DOHH2 (cell line): Measurements from ENCODE around the gene ACKR3.

Source experiments
- H3F3A ChIP-seq: fragments of 200-600 bp; sonication (generic), shearing (Covaris generic); 2 replicates; pipeline ENCODE4 v1.6.0; 2016; ENCODE audit warnings: antibody characterized with exemption, mild to moderate bottlenecking; ENCODE audit not compliant: control insufficient read depth, insufficient read depth
- H3K27ac ChIP-seq: fragments of 200-600 bp; sonication (generic); 2 replicates; pipeline ENCODE4 v1.5.1; 2014; ENCODE audit warnings: low read depth, mild to moderate bottlenecking, low read length, moderate library complexity
- H3K27me3 ChIP-seq: fragments of 200-600 bp; sonication (generic); 2 replicates; pipeline ENCODE4 v1.6.1; 2014; ENCODE audit warnings: mild to moderate bottlenecking, low read length, mixed read lengths; ENCODE audit not compliant: control insufficient read depth
- H3K36me3 ChIP-seq: fragments of 200-600 bp; sonication (generic); 2 replicates; pipeline ENCODE4 v1.6.1; 2014; ENCODE audit warnings: mild to moderate bottlenecking, low read length, moderate library complexity, mixed read lengths; ENCODE audit not compliant: control insufficient read depth
- H3K4me1 ChIP-seq: fragments of 200-600 bp; sonication (generic); 2 replicates; pipeline ENCODE4 v1.6.1; 2014; ENCODE audit warnings: mild to moderate bottlenecking, low read length, mixed read lengths; ENCODE audit not compliant: control insufficient read depth
- H3K4me2 ChIP-seq: fragments of 200-600 bp; sonication (generic); 2 replicates; pipeline ENCODE4 v1.6.0; 2014; ENCODE audit warnings: mild to moderate bottlenecking, low read length, moderate library complexity
- H3K4me3 ChIP-seq: fragments of 200-600 bp; sonication (generic); 2 replicates; pipeline ENCODE4 v1.5.1; 2014; ENCODE audit warnings: mild to moderate bottlenecking, low read length, mixed read lengths
- H3K79me2 ChIP-seq: fragments of 200-600 bp; sonication (generic); 2 replicates; pipeline ENCODE4 v1.6.1; 2014; ENCODE audit warnings: mild to moderate bottlenecking, low read length, mixed read lengths; ENCODE audit not compliant: control insufficient read depth
- H3K9me2 ChIP-seq: fragments of 200-600 bp; sonication (generic); replicated peaks from 2 replicates; pipeline ENCODE4 v1.6.1; 2014; ENCODE audit warnings: mild to moderate bottlenecking, low read length, mixed read lengths; ENCODE audit not compliant: control insufficient read depth
- H3K9me3 ChIP-seq: fragments of 200-600 bp; sonication (generic); 2 replicates; pipeline ENCODE4 v1.6.1; 2014; ENCODE audit warnings: antibody characterized with exemption, low read length, mixed read lengths; ENCODE audit not compliant: control insufficient read depth, insufficient read depth
- H4K20me1 ChIP-seq: fragments of 200-600 bp; sonication (generic); 2 replicates; pipeline ENCODE4 v1.6.0; 2014; ENCODE audit warnings: low read depth, mild to moderate bottlenecking, antibody characterized with exemption, low read length, moderate library complexity; ENCODE audit not compliant: control insufficient read depth, insufficient read depth
- CTCF ChIP-seq: fragments of 200-600 bp; sonication (generic); IDR thresholded peaks from one replicate; pipeline ENCODE4 v1.5.1; 2014; ENCODE audit warnings: antibody characterized with exemption, mild to moderate bottlenecking, low read depth, low read length; ENCODE audit not compliant: poor library complexity, severe bottlenecking
- EZH2phosphoT487 ChIP-seq: fragments of 200-600 bp; sonication (generic); IDR thresholded peaks from 2 replicates; pipeline ENCODE4 v1.6.1; 2017; ENCODE audit warnings: borderline replicate concordance, mild to moderate bottlenecking, antibody characterized with exemption, low read length, moderate library complexity, mixed read lengths

ACKR3 gene

GRCh38 chr2:236572482-236572881 lies 2.9 kb downstream of the ACKR3 start:
- Histone ChIP-seq H3K4me3 (no peak overlapping the region), H3K4me2 (no peak overlapping the region), H4K20me1 (no peaks in the 10 kb centered on the region; the same call in 1 of the 2 replicates), H3K27ac (no peak overlapping the region), H3K4me1 (peaks cover 46% of the 10 kb centered on the region), H3K27me3 (no peaks in the 10 kb centered on the region), H3K36me3 (no peaks in the 10 kb centered on the region), H3K79me2 (no peaks in the 10 kb centered on the region), H3K9me2 (no peaks in the 10 kb centered on the region), H3K9me3 (no peaks in the 10 kb centered on the region), H3F3A (peaks cover 10% of the 10 kb centered on the region)
- TF ChIP-seq CTCF, result no peak
- TF ChIP-seq EZH2phosphoT487, result no peak

GRCh38 chr2:236573066-236573929 lies 3.7 kb downstream of the ACKR3 start:
- no peaks in the 10 kb centered on the region for H3K27me3 ChIP-seq
- peaks cover 38% of the 10 kb centered on the region for H3K4me1 ChIP-seq
- TF ChIP-seq CTCF (no peak), EZH2phosphoT487 (no peak)
- no peaks in the 10 kb centered on the region for H3K36me3 ChIP-seq
- no peaks in the 10 kb centered on the region; the same call in 1 of the 2 replicates for H4K20me1 ChIP-seq
- H3K4me2 ChIP-seq, result no peak overlapping the region
- no peak overlapping the region for H3K27ac ChIP-seq
- H3K4me3 ChIP-seq, result no peak overlapping the region
- H3K9me3 ChIP-seq, result no peaks in the 10 kb centered on the region
- no peaks in the 10 kb centered on the region for H3K79me2 ChIP-seq
- H3F3A ChIP-seq, result peaks cover 10% of the 10 kb centered on the region
- H3K9me2 ChIP-seq, result no peaks in the 10 kb centered on the region

DNA sequence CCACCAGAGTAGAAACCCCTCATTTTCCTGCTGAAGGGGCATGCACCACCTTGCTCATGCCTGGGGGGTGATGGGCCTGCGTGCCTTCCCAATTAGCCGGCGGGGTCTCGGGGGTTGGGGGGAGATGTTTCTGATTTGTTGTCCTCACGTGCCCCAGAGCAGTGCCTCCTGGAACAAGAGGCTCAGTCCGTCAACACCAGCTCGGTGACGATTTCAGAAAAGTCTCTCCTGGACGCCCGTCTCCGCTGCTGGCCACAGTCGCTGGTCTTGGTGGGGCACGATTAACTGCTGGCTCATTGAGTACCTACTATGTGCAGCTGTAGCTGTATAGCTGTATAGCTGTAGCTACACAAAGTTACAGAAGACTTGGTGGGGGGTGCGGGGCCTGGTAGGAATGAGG lies 4.4 kb downstream of the ACKR3 start:
- Histone ChIP-seq H3F3A (peaks cover 4% of the 10 kb centered on the region), H3K9me2 (no peaks in the 10 kb centered on the region), H3K4me2 (no peak overlapping the region), H3K36me3 (no peaks in the 10 kb centered on the region), H3K4me3 (no peak overlapping the region), H3K79me2 (no peaks in the 10 kb centered on the region), H3K27me3 (no peaks in the 10 kb centered on the region), H3K27ac (no peak overlapping the region), H4K20me1 (no peaks in the 10 kb centered on the region; the same call in 1 of the 2 replicates), H3K4me1 (peaks cover 31% of the 10 kb centered on the region), H3K9me3 (no peaks in the 10 kb centered on the region)
- no peak for TF ChIP-seq CTCF
- TF ChIP-seq EZH2phosphoT487, result no peak
